ENCODE results near the gene FAM13A.

The FAM13A gene

DNA sequence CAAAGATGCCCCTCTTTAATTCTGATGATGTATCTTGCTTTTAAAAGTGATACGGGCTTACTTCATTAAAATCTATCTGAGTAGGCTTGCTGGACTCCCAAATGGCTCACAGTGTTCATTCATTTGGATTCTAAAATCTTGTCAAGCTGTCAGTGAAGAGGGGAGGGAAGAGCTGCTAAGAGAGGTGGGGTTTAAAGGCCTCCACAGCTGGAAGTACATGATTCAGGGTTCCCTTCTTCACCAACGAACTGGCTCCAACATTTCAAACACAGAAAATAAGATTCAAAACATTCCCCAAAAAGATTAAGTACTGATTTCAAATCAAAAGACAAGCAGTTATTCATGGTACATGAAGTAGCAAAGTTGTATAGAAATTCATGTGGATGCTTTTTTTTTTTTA, 226.4 kb downstream of the FAM13A start:
- no peak for DNase-seq

GRCh38 chr4:88828842-88829571, 228.0 kb downstream of the FAM13A start:
- no peak for DNase-seq

- DNase-seq, result no peak
Measured at GRCh38 chr4:88827442-88827841, 229.5 kb downstream of the FAM13A start.

DNA sequence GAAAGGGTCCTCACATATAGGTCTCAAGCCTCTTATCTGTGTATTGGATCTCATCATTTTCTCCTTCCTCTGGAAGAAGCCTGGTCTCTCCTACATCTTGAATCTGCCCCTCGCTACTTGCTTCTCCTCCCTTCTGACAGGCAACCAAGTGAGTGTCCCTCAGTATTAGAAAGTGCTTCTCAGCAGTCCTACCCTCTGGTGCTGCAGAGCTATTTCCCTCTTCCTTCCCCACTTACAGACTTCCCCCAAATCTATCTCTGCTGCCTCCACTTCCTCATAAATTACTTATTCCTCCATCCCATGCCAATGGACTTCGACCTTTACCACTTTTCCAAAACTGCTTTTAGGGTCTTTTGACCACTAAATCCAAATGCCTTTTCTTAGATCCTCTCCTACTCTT, 230.2 kb downstream of the FAM13A start:
- no peak for DNase-seq

DNA sequence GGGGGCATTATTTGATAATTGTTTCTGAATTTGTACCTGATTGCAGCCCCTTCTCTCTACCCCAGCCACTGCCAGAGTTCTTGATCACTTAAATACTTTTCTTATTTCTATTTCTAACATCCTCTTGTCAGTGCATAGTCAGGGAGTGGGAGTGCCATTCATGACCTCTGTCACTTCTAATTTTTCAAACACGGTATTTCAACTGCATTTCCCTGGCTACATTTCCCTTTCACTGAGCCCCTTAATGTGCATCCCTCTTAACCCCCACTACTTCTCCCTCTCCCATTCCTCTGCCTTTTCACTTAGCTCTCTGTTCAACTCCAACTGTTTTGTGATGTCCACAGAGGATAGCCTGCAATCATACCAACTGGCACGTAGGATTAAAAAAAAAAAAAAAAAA, 231.1 kb downstream of the FAM13A start:
- no peak for DNase-seq

- peak; percentile 46 to 60 for DNase-seq
Measured at GRCh38 chr4:88823058-88823919, 233.7 kb downstream of the FAM13A start.

DNA sequence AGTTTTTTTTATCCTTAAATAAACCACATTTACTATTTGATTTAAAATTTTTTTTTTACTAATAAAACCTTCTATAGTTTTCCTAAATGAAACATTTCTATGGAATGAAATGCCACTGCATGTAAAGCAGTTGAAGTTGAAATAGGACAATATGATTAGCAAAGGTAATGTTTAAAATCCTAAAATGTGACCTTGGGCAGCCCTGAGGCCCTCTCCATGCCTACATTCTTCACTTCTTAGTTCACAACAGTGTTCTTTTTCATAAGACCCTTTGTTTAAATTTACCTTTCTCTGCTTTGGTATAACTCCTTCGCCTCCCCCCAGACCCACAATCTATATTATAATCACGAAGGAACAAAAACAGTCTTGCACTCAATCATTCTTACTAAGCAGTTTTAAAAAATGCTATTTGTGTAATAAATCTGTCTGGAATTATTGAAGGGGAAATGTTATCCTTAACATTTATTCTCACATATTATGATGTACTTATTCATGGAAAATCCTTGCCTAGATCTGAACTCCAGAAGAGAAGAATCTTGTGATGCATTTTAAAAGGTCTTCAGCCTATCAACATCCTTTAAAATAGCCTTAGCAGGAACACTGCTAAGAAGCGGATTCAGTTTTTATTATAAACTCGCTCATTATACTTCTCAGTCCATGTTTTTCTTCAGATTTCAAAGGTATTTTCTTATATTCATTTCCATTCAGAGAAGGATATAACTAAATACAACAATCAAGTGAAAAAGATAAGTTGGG, 234.8 kb downstream of the FAM13A start:
- DNase-seq, result no peak

DNA sequence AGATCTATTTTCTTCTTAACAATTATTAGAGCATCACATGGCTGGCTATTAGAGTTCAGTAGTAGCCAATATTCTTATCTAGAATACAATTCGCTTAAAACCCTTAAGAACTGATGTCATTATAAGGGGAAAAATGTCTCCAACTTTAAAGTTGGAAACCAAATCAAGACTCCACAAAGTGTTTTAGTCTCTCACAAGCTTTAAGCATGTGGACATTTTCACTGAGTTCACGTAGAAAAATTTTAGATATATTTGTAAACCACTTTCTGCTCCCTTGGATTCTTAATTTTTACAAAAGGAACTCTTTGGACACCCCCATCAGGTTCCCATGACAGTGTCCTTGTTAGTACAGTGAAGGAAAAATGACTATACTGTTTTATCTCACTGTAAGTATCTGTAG, 235.5 kb downstream of the FAM13A start:
- DNase-seq, result no peak

DNA sequence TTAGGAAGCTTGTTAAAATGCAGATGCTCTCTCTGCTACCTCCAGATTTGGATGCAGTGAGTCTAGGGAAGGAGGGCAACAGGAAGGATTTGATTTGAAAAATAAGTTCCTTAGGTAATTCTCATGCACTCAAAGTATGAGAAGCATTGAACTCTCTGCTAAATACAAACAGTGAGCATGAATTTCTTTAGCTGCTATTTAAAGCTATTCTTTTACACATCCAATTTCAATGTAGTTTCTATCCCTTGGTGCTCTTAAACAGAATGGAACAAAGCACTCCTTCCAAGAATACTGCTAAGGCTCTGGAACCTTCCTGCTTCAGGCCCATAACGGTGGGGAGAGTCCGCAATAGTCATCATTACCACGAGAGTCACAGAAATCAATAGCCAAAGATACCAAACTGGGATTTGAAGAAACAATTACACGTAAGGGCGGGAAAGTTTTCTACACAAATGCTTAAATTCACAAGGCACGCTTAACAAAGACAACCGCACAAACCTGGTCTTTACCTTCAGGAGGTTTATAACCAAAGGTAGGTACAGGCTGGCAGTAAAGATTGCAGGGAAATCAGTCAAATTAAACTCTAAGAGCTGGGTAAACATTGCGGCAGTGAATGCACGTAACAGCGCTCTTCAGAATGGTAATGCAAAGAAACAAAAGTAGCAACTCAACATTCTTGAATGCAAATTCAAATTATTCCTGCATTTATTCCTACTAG, 236.1 kb downstream of the FAM13A start:
- DNase-seq, result no peak

DNA sequence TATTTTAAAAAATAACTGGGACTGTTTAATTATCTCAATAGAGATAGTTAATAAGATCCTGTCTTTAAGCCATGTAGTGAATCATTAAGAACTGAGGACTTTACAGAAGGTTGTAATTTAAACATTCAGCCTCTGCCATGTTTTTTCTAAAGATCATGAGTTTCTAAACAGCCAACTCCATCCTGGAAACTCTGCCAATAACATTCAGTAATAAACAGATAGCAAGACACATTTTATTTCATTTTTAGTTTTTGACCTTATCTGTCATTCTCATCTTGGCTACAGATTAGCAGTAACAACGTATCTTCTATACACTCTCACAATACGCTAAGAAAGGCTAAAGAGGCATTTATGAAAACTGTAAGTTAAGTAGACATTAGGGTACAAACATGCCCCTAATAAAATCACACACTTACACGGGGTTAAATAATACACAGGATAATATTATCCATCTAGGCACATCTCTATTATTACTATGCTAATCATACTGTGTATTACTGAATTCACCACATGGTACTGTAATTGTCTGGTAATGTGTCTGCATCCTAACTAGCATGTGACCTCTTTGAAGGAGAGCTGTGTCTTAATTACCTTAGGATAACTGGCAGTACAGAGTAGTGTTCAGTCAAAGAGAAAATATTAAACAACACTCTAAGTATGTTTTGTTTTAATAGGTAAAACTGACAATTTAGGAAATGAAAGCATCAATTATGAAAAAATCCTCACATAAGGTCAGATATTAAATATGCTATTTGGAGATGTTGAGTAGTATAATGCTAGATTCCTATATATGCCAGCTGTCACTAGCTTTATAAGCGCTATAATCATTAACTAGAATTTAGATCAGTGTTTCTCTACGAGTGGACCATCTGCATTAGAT, 236.9 kb downstream of the FAM13A start:
- no peak for DNase-seq

DNA sequence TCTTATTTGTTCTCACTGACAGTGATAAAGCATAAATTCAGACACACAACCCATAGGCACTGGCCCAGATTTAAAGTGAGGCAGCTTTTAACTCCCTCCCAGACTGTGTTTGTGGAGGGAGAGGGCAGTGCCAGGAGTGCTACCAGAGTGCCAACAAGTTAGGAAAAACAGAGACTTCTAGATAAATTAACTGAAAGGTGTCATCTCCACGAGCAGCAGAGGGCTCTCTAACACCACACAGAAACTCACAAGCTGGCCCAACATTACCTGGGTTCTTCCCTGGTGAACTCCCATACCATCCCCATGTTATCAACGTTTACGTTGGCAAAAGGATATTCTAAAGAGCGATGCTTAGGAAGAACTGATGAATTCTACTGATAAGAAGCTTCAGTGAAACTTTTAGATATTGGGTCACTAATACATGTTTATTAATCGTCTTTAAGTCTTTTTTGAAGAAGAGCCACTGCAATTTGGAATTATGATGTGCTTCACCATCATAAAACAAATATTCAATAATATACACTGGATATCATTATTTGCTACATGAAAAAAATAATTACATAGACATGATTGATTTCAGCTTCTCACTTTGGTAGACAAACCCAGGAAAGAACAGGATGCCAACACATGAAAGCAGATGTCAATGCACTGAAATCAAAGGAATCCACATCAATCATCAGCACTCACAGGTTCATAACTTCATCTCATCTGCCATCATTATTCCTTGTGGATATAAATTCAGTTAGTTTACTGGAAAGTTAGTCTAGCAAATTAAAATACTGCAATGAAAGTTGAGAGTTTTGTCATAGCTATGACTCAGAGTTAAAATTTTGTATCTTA, 238.1 kb downstream of the FAM13A start:
- DNase-seq, result peak; percentile 36 to 49

GRCh38 chr4:88817740-88818139, 239.2 kb downstream of the FAM13A start:
- no peak for DNase-seq

DNA sequence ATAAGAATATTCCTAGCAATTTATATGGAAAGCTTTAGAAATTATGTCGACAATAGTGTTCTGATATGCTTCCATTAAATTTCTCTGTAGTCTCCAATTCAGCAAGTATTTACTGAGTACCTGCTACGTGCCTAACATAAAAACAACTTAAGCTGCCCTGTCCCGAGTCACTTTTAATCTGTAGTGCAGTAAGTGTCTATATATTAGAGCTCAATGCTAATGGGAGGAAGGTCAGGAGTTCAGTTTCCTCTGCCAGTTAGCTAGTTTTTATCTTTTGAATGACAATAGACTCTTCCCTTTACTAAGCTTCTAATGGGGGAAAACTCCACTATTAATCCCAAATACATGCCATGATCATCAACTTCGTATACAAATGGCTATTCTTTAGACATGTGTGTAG, 240.6 kb downstream of the FAM13A start:
- no peak for DNase-seq

DNA sequence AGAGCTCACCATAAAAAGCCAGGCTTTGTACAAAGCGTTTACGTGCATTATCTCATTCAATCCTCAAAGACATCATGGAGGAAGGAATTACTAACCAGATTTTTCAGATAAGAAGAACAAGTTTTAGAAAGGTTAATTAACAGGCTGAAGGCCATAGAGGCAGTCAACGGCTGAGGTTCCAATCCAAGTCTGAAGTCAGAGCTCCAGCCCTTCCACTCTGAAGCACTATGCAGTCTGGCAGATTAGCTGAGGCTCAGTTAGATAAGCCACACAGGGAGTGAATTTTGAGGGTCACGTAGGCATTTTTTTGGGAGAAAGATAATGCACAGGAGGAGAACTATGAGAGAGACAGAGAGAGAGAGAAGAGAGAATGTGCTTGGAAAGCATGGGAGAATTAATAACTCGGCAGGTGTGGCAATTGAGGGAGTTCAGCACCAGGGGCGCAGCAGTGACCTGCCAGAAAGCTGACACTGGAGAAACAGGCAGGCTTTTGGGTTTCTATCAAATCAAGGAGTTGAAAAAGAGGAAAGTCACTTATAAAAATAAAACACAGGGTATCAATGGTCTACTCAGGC, 242.9 kb downstream of the FAM13A start:
- no peak for DNase-seq

GRCh38 chr4:88813013-88813412, 244.0 kb downstream of the FAM13A start:
- DNase-seq, result no peak

DNA sequence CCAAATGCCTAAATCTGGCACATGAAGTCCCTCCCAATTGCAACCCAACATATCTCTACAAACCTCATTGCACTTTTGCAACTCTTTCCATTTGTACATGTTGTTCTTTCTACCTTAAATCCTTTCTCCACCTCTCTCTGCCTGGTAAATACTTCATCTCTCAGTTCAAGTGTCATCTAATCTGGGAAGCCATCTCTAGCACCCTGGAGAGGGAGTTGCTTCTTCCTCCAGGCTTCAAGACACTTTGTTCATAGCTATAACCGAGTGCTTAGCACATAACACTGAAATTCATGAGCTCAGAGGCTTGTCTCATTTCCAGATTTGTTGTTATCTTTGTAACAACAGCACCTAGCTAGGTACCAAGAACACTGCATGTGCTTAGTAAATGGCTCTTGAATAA, 244.6 kb downstream of the FAM13A start:
- no peak for DNase-seq

DNA sequence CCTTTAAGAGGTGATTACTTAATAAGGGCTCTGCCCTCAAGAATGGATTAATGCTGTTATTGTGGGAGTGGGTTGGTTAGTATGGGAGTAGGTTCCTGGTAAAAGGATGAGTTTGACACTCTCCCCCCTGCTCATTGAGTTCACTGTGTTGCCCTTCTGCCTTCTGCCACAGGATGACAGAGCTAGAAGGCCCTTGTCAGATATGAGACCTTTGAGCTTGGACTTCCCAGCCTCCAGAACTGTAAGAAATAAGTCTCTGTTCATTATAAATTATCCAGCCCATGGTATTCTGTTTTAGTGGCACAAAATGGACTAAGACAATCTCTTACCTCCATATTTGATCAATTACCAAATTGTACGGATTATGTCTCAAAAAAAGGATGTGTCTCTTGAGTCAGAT, 245.1 kb downstream of the FAM13A start:
- DNase-seq, result no peak

- no peak for DNase-seq
Measured at GRCh38 chr4:88810325-88810724, 246.7 kb downstream of the FAM13A start.

- DNase-seq, result no peak
Measured at GRCh38 chr4:88809576-88810219, 247.3 kb downstream of the FAM13A start.

DNA sequence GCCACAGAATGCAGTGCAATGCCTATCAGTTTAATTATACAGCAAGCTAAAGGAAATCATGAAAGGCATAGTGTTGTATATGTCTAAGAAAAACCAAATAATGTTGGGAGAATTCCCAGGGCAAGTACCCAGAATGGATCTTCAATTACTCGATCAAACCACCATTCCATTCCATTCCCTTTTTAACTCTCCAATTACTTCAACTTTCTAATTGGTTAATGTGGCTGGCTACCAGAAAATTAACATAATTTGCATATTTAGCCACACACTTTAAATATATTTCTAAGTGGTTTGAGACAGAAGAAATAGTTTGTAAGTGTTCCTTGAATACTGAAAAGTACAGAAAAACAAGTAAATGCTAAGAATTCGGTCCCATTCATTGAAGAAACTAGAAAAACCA, 247.9 kb downstream of the FAM13A start:
- no peak for DNase-seq
